ENCODE measurements around the gene NELL2. TPM values are rescaled to one million over a fixed set of nuclear protein-coding genes. Genes with fewer than 3 reads are reported as not detected.

NELL2 gene
- total RNA-seq, 2 experiments from 2014 or later = 99.7 to 106 TPM

- ChIA-PET CTCF (interaction anchor here (0.7 to 6.3 kb wide), 5 partner anchors 9 to 1322 kb away, joined by 3 to 32 read pairs (median 6); no protein-coding TSS in a partner anchor), POLR2A (interaction anchor here (1.3 kb wide), 1 partner anchor 10 kb away, joined by 3 read pairs; no protein-coding TSS in a partner anchor)
- H3K4me1 Mint-ChIP-seq (ENCODE audit: low read depth) = no peaks in the 10 kb centered on the region
- no peak for TF ChIP-seq CTCF (IDR thresholded peaks at IDR 0.05)
- H3K9me3 Mint-ChIP-seq = peaks cover 1% of the 10 kb centered on the region
- no peaks in the 10 kb centered on the region for H3K27me3 Mint-ChIP-seq
- H3K4me3 Mint-ChIP-seq = no peak overlapping the region
- H3K27ac Mint-ChIP-seq = no peak overlapping the region
- ATAC-seq (no peak), DNase-seq (no peak)
- intact Hi-C loops (cut with micrococcal nuclease) = no loop called here
- peaks cover 15% of the 10 kb centered on the region for H3K36me3 Mint-ChIP-seq (ENCODE audit: low read depth)
Measured at GRCh38 chr12:44765796-44766195, 110.3 kb downstream of the NELL2 start.

- ChIA-PET CTCF (interaction anchor here (0.7 to 6.3 kb wide), 5 partner anchors 10 to 186 kb away, joined by 3 to 32 read pairs (median 14); no protein-coding TSS in a partner anchor), POLR2A (no interaction called here)
- no peak for TF ChIP-seq CTCF (IDR thresholded peaks at IDR 0.05)
- H3K36me3 Mint-ChIP-seq (ENCODE audit: low read depth) = peaks cover 33% of the 10 kb centered on the region
- H3K4me1 Mint-ChIP-seq (ENCODE audit: low read depth) = no peaks in the 10 kb centered on the region
- H3K27ac Mint-ChIP-seq = no peak overlapping the region
- intact Hi-C loops (cut with micrococcal nuclease) = no loop called here
- H3K27me3 Mint-ChIP-seq = no peaks in the 10 kb centered on the region
- ATAC-seq (no peak), DNase-seq (no peak)
- no peak overlapping the region for H3K4me3 Mint-ChIP-seq
- peaks cover 1% of the 10 kb centered on the region for H3K9me3 Mint-ChIP-seq
Measured at GRCh38 chr12:44763021-44763420, 113.1 kb downstream of the NELL2 start.

GRCh38 chr12:44759289-44759688, 116.8 kb downstream of the NELL2 start:
- intact Hi-C loops (cut with micrococcal nuclease) = no loop called here
- H3K4me1 Mint-ChIP-seq (ENCODE audit: low read depth) = peaks cover 2% of the 10 kb centered on the region
- no peak overlapping the region for H3K4me3 Mint-ChIP-seq
- H3K36me3 Mint-ChIP-seq (ENCODE audit: low read depth) = peaks cover 31% of the 10 kb centered on the region
- ChIA-PET CTCF (interaction anchor here (1.1 to 1.2 kb wide), 2 partner anchors 16 to 118 kb away, joined by 4 read pairs; no protein-coding TSS in a partner anchor), POLR2A (no interaction called here)
- DNase-seq (no peak), ATAC-seq (no peak)
- H3K27me3 Mint-ChIP-seq = no peaks in the 10 kb centered on the region
- H3K27ac Mint-ChIP-seq = no peak overlapping the region
- peaks cover 1% of the 10 kb centered on the region for H3K9me3 Mint-ChIP-seq
- TF ChIP-seq CTCF (IDR thresholded peaks at IDR 0.05) = no peak

- CTCF ChIA-PET = interaction anchor here (1.0 kb wide), 1 partner anchor 198 kb away, joined by 5 read pairs; no protein-coding TSS in a partner anchor
- POLR2A ChIA-PET = no interaction called here
- Mint-ChIP-seq H3K9me3 (peaks cover 1% of the 10 kb centered on the region), H3K36me3 (ENCODE audit: low read depth) (peaks cover 38% of the 10 kb centered on the region), H3K4me3 (no peak overlapping the region), H3K4me1 (ENCODE audit: low read depth) (peaks cover 32% of the 10 kb centered on the region), H3K27me3 (no peaks in the 10 kb centered on the region), H3K27ac (no peak overlapping the region)
- ATAC-seq = no peak
- TF ChIP-seq CTCF (IDR thresholded peaks at IDR 0.05) = no peak
- DNase-seq = no peak
- intact Hi-C loops (cut with micrococcal nuclease) = no loop called here
Measured at GRCh38 chr12:44750468-44750867, 125.6 kb downstream of the NELL2 start.

- intact Hi-C loops (cut with micrococcal nuclease) = no loop called here
Measured at GRCh38 chr12:44749566-44749965, 126.5 kb downstream of the NELL2 start.

More at GRCh38 chr12:44749566-44749965, 126.5 kb downstream of the NELL2 start:
- ChIA-PET CTCF (no interaction called here), POLR2A (no interaction called here)
- peaks cover 32% of the 10 kb centered on the region for H3K4me1 Mint-ChIP-seq (ENCODE audit: low read depth)
- peaks cover 43% of the 10 kb centered on the region for H3K36me3 Mint-ChIP-seq (ENCODE audit: low read depth)
- H3K4me3 Mint-ChIP-seq = no peak overlapping the region
- TF ChIP-seq CTCF (IDR thresholded peaks at IDR 0.05) = no peak
- peaks cover 1% of the 10 kb centered on the region for H3K9me3 Mint-ChIP-seq
- ATAC-seq (no peak), DNase-seq (no peak)
- no peak overlapping the region for H3K27ac Mint-ChIP-seq
- H3K27me3 Mint-ChIP-seq = no peaks in the 10 kb centered on the region

Measured in activated CD8-positive, alpha-beta T cell treated with anti-CD3 and anti-CD28 coated beads for 36 hours (primary cell).